TTC549 (cell line): ENCODE data around the gene SCYGR1.
"Not testable (repeated sequence)": the region's sequence is repeated elsewhere in the genome, so short reads cannot be mapped to it uniquely, and the experiment has no call there.

Experiments
- FAIRE-seq: peaks from 2 replicates; lab custom pipeline; 2012; peaks lifted over from hg19 to GRCh38; lab: Jason Lieb, UNC

Gene SCYGR1

GRCh38 chr2:227387583-227387982, at the start of gene SCYGR1:
Gene SCYGR1, minus strand, starts transcription at chr2:227387949. Its CDS starts 0 bp downstream, at chr2:227387949.
- FAIRE-seq: not testable (repeated sequence)

- no peak for FAIRE-seq
Observed at GRCh38 chr2:227436436-227437174, 48.9 kb upstream of the SCYGR1 start.

GRCh38 chr2:227433171-227433570, 45.4 kb upstream of the SCYGR1 start:
- no peak for FAIRE-seq

GRCh38 chr2:227430639-227431038, 42.9 kb upstream of the SCYGR1 start:
- FAIRE-seq: no peak

- FAIRE-seq: no peak
Observed at GRCh38 chr2:227428731-227429285, 41.1 kb upstream of the SCYGR1 start.

GRCh38 chr2:227423656-227424499, 36.1 kb upstream of the SCYGR1 start:
- no peak for FAIRE-seq

- FAIRE-seq: no peak
Observed at GRCh38 chr2:227420087-227421052, 32.6 kb upstream of the SCYGR1 start.

GRCh38 chr2:227416701-227417100, 29.0 kb upstream of the SCYGR1 start:
- FAIRE-seq: no peak

GRCh38 chr2:227415538-227416424, 28.0 kb upstream of the SCYGR1 start:
- FAIRE-seq: no peak

GRCh38 chr2:227414846-227415245, 27.1 kb upstream of the SCYGR1 start:
- no peak for FAIRE-seq

GRCh38 chr2:227413371-227413770, 25.6 kb upstream of the SCYGR1 start:
- no peak for FAIRE-seq

- no peak for FAIRE-seq
Observed at GRCh38 chr2:227412877-227413276, 25.1 kb upstream of the SCYGR1 start.

GRCh38 chr2:227411990-227412350, 24.2 kb upstream of the SCYGR1 start:
- FAIRE-seq: no peak

GRCh38 chr2:227411320-227411989, 23.7 kb upstream of the SCYGR1 start:
- no peak for FAIRE-seq

- FAIRE-seq: no peak
Observed at GRCh38 chr2:227410191-227410590, 22.4 kb upstream of the SCYGR1 start.

- FAIRE-seq: no peak
Observed at GRCh38 chr2:227407591-227408151, 19.9 kb upstream of the SCYGR1 start.

- FAIRE-seq: no peak
Observed at GRCh38 chr2:227406177-227407031, 18.7 kb upstream of the SCYGR1 start.

- no peak for FAIRE-seq
Observed at GRCh38 chr2:227404585-227405271, 17.0 kb upstream of the SCYGR1 start.
